Measurements from ENCODE around the gene IL17RD.
"Not testable (repeated sequence)": the region's sequence is repeated elsewhere in the genome, so short reads cannot be mapped to it uniquely, and the experiment has no call there.

The IL17RD gene

DNA sequence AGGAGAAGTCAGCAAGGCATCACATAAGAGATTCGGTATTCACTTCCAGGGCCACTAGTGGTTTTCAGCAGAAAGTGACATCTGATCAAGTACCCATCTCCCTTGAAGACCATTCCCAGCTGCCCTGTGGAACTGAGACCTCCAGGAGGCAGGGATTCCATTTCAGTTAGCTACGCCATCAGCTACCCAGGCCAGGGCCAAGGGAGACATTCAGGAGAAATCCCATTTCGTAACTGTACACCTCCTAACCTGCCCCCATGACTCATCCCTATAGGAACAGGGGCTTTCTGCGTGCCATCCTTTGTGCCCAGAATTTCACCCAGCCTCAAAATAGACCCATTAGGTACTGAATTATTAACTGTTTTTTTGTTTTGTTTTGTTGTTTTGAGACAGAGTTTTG lies 79.9 kb downstream of the IL17RD start:
- no peak overlapping the region for H3K4me3 ChIP-seq (replicated peaks in 1 of 2; ENCODE audit: low read depth in 2 of 2, low read length in 2 of 2)
- TF ChIP-seq, protein P1, sequence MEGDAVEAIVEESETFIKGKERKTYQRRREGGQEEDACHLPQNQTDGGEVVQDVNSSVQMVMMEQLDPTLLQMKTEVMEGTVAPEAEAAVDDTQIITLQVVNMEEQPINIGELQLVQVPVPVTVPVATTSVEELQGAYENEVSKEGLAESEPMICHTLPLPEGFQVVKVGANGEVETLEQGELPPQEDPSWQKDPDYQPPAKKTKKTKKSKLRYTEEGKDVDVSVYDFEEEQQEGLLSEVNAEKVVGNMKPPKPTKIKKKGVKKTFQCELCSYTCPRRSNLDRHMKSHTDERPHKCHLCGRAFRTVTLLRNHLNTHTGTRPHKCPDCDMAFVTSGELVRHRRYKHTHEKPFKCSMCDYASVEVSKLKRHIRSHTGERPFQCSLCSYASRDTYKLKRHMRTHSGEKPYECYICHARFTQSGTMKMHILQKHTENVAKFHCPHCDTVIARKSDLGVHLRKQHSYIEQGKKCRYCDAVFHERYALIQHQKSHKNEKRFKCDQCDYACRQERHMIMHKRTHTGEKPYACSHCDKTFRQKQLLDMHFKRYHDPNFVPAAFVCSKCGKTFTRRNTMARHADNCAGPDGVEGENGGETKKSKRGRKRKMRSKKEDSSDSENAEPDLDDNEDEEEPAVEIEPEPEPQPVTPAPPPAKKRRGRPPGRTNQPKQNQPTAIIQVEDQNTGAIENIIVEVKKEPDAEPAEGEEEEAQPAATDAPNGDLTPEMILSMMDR (IDR thresholded peaks at IDR 0.05; ENCODE audit: low read depth, low read length), result no peak
- DNase-seq (ENCODE audit: low read depth in 2 of 2), result no peak

DNA sequence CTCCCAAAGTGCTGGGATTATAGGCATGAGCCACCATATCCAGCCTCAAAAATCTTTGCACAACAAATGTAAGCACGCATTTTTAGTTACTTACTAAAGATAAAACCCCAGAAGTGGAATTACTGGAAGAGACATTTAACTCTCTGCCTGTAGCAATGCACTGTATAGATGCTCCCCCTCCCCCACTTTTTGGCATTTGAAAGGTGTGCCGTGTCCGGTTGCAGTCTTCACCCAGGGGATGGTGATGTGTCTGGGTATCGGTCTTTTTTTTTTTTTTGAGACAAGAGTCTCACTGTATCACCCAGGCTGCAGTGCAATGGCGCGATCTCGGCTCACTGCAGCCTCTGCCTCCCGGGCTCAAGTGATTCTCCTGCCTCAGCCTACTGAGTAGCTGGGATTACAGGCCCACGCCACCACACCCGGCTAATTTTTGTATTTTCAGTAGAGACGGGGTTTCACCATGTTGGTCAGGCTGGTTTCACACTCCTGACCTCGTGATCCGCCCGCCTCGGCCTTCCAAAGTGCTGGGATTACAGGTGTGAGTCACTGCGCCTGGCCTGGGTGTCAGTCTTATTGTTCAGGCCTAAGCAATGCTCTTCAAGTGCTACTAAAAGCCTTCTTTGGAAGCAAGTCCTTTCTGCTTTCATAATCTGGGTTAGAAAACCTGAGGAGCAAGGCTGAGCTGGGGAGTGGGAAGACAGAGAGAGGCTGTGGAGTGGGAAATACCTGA lies 81.7 kb downstream of the IL17RD start:
- not testable (repeated sequence) for H3K4me3 ChIP-seq (replicated peaks in 1 of 2; ENCODE audit: low read depth in 2 of 2, low read length in 2 of 2)

DNA sequence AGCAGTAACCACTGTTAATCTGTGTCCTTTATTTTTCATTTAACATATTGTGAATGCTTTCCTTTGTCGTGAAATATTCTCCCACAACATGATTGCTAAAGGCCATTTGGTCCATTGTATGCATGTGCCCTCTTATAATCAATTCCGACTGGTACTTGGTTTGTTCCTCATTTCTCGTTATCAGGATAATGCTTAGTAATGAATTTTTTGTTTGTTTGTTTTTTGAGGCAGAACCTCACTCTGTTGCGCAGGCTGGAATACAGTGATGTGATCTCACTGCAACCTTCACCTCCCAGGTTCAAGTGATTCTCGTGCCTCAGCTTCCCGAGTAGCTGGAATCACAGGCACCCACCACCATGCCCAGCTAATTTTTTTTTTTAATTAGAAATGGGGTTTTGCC lies 82.7 kb downstream of the IL17RD start:
- DNase-seq (ENCODE audit: low read depth in 2 of 2), result no peak
- TF ChIP-seq, protein P1 (IDR thresholded peaks at IDR 0.05; ENCODE audit: low read depth, low read length), result no peak
- H3K4me3 ChIP-seq (replicated peaks in 1 of 2; ENCODE audit: low read depth in 2 of 2, low read length in 2 of 2), result no peak overlapping the region

More for the DNA sequence above, 81.7 kb downstream of the IL17RD start:
- DNase-seq (ENCODE audit: low read depth in 2 of 2), result not testable (repeated sequence)

DNA sequence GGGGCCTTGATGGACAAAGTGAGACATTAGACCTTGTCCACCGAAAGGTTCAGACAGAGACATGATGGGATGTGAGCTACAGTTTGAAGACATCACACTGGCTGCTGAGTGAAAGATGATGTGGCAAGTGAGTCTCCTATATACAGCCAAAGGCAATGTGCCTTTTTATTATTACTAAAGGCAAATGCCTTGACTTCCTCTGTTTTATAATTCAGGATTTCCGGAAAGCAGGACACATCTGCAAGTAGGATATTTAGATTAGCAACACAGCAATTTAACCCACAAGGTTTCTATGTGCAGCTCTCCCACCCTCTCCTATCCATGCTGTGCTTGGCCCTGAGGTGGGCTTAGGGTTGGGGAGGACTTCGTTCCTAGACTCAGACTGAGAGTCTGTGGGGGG lies 84.0 kb downstream of the IL17RD start:
- DNase-seq (ENCODE audit: low read depth in 2 of 2), result no peak
- TF ChIP-seq, protein P1 (IDR thresholded peaks at IDR 0.05; ENCODE audit: low read depth, low read length), result no peak
- no peak overlapping the region for H3K4me3 ChIP-seq (replicated peaks in 1 of 2; ENCODE audit: low read depth in 2 of 2, low read length in 2 of 2)

DNA sequence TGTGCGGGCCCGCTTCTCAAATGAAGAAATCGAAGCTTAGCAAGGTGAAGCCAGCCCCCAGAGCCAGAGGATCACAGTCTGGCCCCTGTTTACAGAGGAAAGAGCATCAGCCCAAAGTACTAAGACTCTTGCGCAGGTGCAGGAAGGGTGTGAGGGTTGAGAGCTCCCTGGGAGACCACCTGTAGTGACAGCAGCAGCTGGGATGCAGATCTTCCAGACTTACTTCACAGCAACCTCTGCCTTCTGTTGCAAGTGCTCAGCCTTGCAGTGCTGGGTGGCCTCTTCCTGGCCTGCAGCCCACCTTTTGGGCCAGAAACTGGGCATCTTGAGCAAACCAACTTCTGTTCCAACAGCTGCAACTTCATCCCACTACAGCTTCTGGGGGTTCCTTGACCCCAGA lies 85.0 kb downstream of the IL17RD start:
- no peak overlapping the region for H3K4me3 ChIP-seq (replicated peaks in 1 of 2; ENCODE audit: low read depth in 2 of 2, low read length in 2 of 2)
- no peak for DNase-seq (ENCODE audit: low read depth in 2 of 2)
- TF ChIP-seq, protein P1 (IDR thresholded peaks at IDR 0.05; ENCODE audit: low read depth, low read length), result no peak

DNA sequence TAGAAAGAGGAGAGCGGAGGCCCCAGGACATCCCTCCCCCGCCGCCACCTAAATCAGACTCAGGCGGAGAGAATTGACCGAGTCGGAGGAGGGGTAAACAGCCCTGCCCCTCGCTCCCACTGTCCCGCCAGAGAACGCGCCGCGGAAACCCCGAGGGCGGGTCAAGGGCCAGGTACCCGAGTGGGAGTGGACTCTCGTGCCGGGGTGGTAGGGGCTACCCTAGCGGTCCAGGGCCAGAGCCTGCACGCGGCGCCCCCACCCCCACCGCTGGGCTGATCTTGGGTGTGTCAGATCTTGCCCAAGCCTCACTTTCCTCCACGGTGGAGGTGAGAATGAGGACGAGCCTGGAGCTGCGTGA lies 85.7 kb downstream of the IL17RD start:
- H3K4me3 ChIP-seq (replicated peaks in 1 of 2; ENCODE audit: low read depth in 2 of 2, low read length in 2 of 2), result peak overlapping the region; percentile 59 to 63
- TF ChIP-seq, protein P1 (IDR thresholded peaks at IDR 0.05; ENCODE audit: low read depth, low read length), result no peak
- DNase-seq (ENCODE audit: low read depth in 2 of 2), result no peak

DNA sequence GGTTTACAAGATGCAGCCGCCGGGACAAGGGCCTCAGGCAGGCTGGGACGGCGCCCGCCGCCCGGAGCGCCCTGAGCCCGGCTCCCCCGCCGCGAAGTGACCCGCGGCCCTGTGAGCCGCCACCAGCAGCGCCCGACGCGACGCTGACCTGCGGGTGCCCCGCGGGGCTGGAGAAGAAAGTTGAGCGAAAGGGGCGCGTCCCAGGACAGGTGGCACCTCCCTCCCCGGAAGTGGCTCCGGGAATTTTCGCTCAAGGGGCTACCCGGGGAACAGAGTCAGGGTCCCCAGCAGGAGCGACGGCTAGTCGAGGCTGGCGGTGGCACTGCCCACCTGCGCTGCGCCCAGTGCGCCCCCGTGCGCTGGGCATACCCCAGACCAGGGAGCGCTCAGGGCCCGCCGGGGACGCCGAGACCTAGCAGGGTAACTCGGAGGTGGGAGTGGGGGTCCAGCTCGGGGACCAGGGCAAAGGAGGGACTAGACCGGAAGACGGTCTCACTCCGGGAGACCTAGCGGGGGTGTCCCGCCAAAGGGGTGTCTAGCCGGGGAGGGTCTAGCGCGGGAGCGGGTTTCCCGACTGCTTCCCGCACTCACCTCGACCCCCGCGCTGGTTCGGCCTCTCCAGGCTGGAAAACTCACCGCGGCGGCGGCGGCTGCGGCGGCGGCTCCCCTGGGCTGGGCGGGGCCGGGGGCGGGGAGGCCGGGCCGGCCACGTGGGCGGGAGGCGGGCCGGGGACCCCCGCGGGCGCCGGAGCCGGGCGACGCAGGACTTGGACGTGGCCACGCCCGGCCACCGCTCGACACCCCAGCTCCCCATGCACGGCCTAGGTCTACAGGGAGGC lies 86.3 kb downstream of the IL17RD start:
- TF ChIP-seq, protein P1 (IDR thresholded peaks at IDR 0.05; ENCODE audit: low read depth, low read length), result no peak
- H3K4me3 ChIP-seq (replicated peaks in 1 of 2; ENCODE audit: low read depth in 2 of 2, low read length in 2 of 2), result peak overlapping the region; percentile 63 to 87
- peak in 1 of 2 donors; percentile 43 for DNase-seq (ENCODE audit: low read depth in 2 of 2)
